Measurements from ENCODE around the gene OR10K1.
"Not testable (repeated sequence)": the region's sequence is repeated elsewhere in the genome, so short reads cannot be mapped to it uniquely, and the experiment has no call there.

OR10K1 gene

GRCh38 chr1:158422212-158422611 is 39.4 kb upstream of the OR10K1 start:
- Histone ChIP-seq H3K27me3 (ENCODE audit: insufficient read depth, low read length, poor library complexity) (no peaks in the 10 kb centered on the region), H3K4me2 (ENCODE audit: insufficient read depth, low read length) (no peak overlapping the region), H3K9ac (ENCODE audit: low read depth, low read length) (no peak overlapping the region), H3K36me3 (ENCODE audit: insufficient read depth, low read length) (no peaks in the 10 kb centered on the region), H2AFZ (ENCODE audit: low read depth, low read length) (no peak overlapping the region), H3K4me1 (ENCODE audit: insufficient read depth, low read length) (peaks cover 24% of the 10 kb centered on the region), H3K9me3 (ENCODE audit: insufficient read depth, low read length, severe bottlenecking) (no peaks in the 10 kb centered on the region), H3K4me3 (ENCODE audit: low read depth in 1 of 2, low read length in 2 of 2) (no peak overlapping the region), H4K20me1 (ENCODE audit: insufficient read depth, low read length) (no peaks in the 10 kb centered on the region), H3K79me2 (ENCODE audit: insufficient read depth, low read length) (no peaks in the 10 kb centered on the region), H3K27ac (ENCODE audit: low read length) (no peak overlapping the region)
- ATAC-seq (ENCODE audit: insufficient read depth, low read depth) (no peak), DNase-seq (no peak)
- no peak for TF ChIP-seq EZH2 (IDR thresholded peaks at IDR 0.05; ENCODE audit: borderline replicate concordance, low read depth, low read length, severe bottlenecking)
- no peak for TF ChIP-seq CTCF (IDR thresholded peaks at IDR 0.05; ENCODE audit: borderline replicate concordance, extremely low read depth, low read length, poor library complexity, severe bottlenecking)

DNA sequence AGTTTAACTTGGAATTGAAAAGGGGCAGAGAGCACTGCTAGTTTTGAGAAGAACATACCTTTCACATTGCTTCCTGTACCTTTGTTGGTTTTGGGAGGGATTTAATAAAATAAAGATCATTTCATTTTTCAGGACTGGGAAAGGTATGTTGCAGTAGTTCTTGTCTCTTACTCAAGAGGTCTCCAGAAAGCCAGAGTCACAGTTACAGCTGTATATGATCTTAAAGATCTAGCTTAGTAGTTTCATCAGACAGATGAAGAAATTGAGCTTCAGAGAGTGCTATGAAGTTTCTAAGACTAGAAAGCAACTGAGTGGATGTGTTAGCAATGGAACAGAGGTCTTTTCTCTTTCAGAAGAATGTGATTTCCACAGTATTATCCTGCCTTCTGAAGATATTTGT is 36.6 kb upstream of the OR10K1 start:
- peak overlapping the region; percentile 7; the same call in 1 of the 2 replicates for H3K9ac ChIP-seq (ENCODE audit: low read depth, low read length)
- peak overlapping the region; percentile 17; the same call in 1 of the 2 replicates for H3K4me2 ChIP-seq (ENCODE audit: insufficient read depth, low read length)
- peak; percentile 55 for TF ChIP-seq CTCF (IDR thresholded peaks at IDR 0.05; ENCODE audit: borderline replicate concordance, extremely low read depth, low read length, poor library complexity, severe bottlenecking)
- TF ChIP-seq EZH2 (IDR thresholded peaks at IDR 0.05; ENCODE audit: borderline replicate concordance, low read depth, low read length, severe bottlenecking): no peak
- no peak overlapping the region for H3K4me3 ChIP-seq (ENCODE audit: low read depth in 1 of 2, low read length in 2 of 2)
- H3K27me3 ChIP-seq (ENCODE audit: insufficient read depth, low read length, poor library complexity): no peaks in the 10 kb centered on the region
- ATAC-seq (ENCODE audit: insufficient read depth, low read depth): peak; percentile 86
- peaks cover 29% of the 10 kb centered on the region for H3K4me1 ChIP-seq (ENCODE audit: insufficient read depth, low read length)
- H2AFZ ChIP-seq (ENCODE audit: low read depth, low read length): peak overlapping the region; percentile 37
- H4K20me1 ChIP-seq (ENCODE audit: insufficient read depth, low read length): no peaks in the 10 kb centered on the region
- no peaks in the 10 kb centered on the region for H3K36me3 ChIP-seq (ENCODE audit: insufficient read depth, low read length)
- H3K79me2 ChIP-seq (ENCODE audit: insufficient read depth, low read length): no peaks in the 10 kb centered on the region
- DNase-seq: no peak
- peak overlapping the region; percentile 62 for H3K27ac ChIP-seq (ENCODE audit: low read length)
- H3K9me3 ChIP-seq (ENCODE audit: insufficient read depth, low read length, severe bottlenecking): no peaks in the 10 kb centered on the region

- H3K4me2 ChIP-seq (ENCODE audit: insufficient read depth, low read length): peak within 1 kb of the TSS; percentile 17; the same call in 1 of the 2 replicates
- no peaks in the 10 kb centered on the region for H3K79me2 ChIP-seq (ENCODE audit: insufficient read depth, low read length)
- no peak for TF ChIP-seq EZH2 (IDR thresholded peaks at IDR 0.05; ENCODE audit: borderline replicate concordance, low read depth, low read length, severe bottlenecking)
- no peak for TF ChIP-seq CTCF (IDR thresholded peaks at IDR 0.05; ENCODE audit: borderline replicate concordance, extremely low read depth, low read length, poor library complexity, severe bottlenecking)
- H4K20me1 ChIP-seq (ENCODE audit: insufficient read depth, low read length): no peaks in the 10 kb centered on the region
- H3K27ac ChIP-seq (ENCODE audit: low read length): peak within 1 kb of the TSS; percentile 62
- peaks cover 40% of the 10 kb centered on the region for H3K4me1 ChIP-seq (ENCODE audit: insufficient read depth, low read length)
- DNase-seq (no peak), ATAC-seq (ENCODE audit: insufficient read depth, low read depth) (no peak)
- H3K9me3 ChIP-seq (ENCODE audit: insufficient read depth, low read length, severe bottlenecking): no peaks in the 10 kb centered on the region
- H2AFZ ChIP-seq (ENCODE audit: low read depth, low read length): peak within 1 kb of the TSS; percentile 37
- no peaks in the 10 kb centered on the region for H3K36me3 ChIP-seq (ENCODE audit: insufficient read depth, low read length)
- no peak within 1 kb of the TSS for H3K4me3 ChIP-seq (ENCODE audit: low read depth in 1 of 2, low read length in 2 of 2)
- no peaks in the 10 kb centered on the region for H3K27me3 ChIP-seq (ENCODE audit: insufficient read depth, low read length, poor library complexity)
- peak within 1 kb of the TSS; percentile 7; the same call in 1 of the 2 replicates for H3K9ac ChIP-seq (ENCODE audit: low read depth, low read length)
Observed at GRCh38 chr1:158426137-158426536, 35.5 kb upstream of the OR10K1 start, which contains the start of gene OR10K2. Gene OR10K2, minus strand, starts transcription at chr1:158426237. Its CDS starts 5,371 bp downstream, at chr1:158420866.

DNA sequence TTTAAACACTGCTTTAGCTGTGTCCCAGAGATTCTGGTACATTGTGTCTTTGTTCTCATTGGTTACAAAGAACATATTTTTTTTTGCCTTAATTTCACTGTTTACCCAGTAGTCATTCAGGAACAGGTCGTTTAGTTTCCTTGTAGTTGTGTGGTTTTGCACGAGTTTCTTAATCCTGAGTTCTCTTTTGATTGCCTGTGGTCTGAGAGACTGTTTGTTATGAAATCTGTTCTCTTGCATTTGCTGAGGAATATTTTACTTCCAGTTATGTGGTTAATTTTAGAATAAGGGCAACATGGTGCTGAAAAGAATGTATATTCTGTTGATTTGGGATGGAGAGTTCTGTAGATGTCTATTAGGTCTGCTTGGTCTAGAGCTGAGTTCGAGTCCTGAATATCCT is 31.5 kb upstream of the OR10K1 start:
- not testable (repeated sequence) for H3K4me3 ChIP-seq (ENCODE audit: low read depth in 1 of 2, low read length in 2 of 2); H3K36me3 ChIP-seq (ENCODE audit: insufficient read depth, low read length); H4K20me1 ChIP-seq (ENCODE audit: insufficient read depth, low read length); DNase-seq; H3K9ac ChIP-seq (ENCODE audit: low read depth, low read length); H3K79me2 ChIP-seq (ENCODE audit: insufficient read depth, low read length); H3K27me3 ChIP-seq (ENCODE audit: insufficient read depth, low read length, poor library complexity)
- H3K4me2 ChIP-seq (ENCODE audit: insufficient read depth, low read length): 0 out of 2 replicates have a peak overlapping the region, but pooled peaks have one; percentile 0
- H2AFZ ChIP-seq (ENCODE audit: low read depth, low read length): 0 out of 2 replicates have a peak overlapping the region, but pooled peaks have one; percentile 19
- ATAC-seq (ENCODE audit: insufficient read depth, low read depth): peak; percentile 72
- H3K9me3 ChIP-seq (ENCODE audit: insufficient read depth, low read length, severe bottlenecking): peaks cover 18% of the 10 kb centered on the region
- H3K4me1 ChIP-seq (ENCODE audit: insufficient read depth, low read length): peaks cover 35% of the 10 kb centered on the region
- H3K27ac ChIP-seq (ENCODE audit: low read length): peak overlapping the region; percentile 36
